NCI-H2196 (cell line): ENCODE results near the gene NUBPL.
"Not testable (repeated sequence)": the region's sequence is repeated elsewhere in the genome, so short reads cannot be mapped to it uniquely, and the experiment has no call there.

Source experiments
- DNase-seq: peaks from one replicate; lab custom pipeline; 2025; ENCODE audit not compliant: unreplicated experiment; lab: John Stamatoyannopoulos, UW

NUBPL gene

GRCh38 chr14:31578266-31578665, 17.1 kb downstream of the NUBPL start:
- DNase-seq: no peak

- DNase-seq: no peak
Observed at GRCh38 chr14:31578792-31579501, 17.7 kb downstream of the NUBPL start.

GRCh38 chr14:31580234-31580633, 19.0 kb downstream of the NUBPL start:
- DNase-seq: no peak

- DNase-seq: no peak
Observed at GRCh38 chr14:31582286-31582691, 21.1 kb downstream of the NUBPL start.

- DNase-seq: no peak
Observed at GRCh38 chr14:31582836-31583452, 21.7 kb downstream of the NUBPL start.

- DNase-seq: no peak
Observed at GRCh38 chr14:31590206-31590605, 29.0 kb downstream of the NUBPL start.

- no peak for DNase-seq
Observed at GRCh38 chr14:31592122-31592521, 30.9 kb downstream of the NUBPL start.

- DNase-seq: no peak
Observed at GRCh38 chr14:31592631-31593030, 31.4 kb downstream of the NUBPL start.

GRCh38 chr14:31596342-31597095, 35.3 kb downstream of the NUBPL start:
- DNase-seq: no peak

GRCh38 chr14:31605702-31606101, 44.5 kb downstream of the NUBPL start:
- no peak for DNase-seq

- DNase-seq: no peak
Observed at GRCh38 chr14:31611778-31612433, 50.7 kb downstream of the NUBPL start.

GRCh38 chr14:31613188-31613587, 52.0 kb downstream of the NUBPL start:
- no peak for DNase-seq

- DNase-seq: not testable (repeated sequence)
Observed at GRCh38 chr14:31618884-31619283, 57.7 kb downstream of the NUBPL start.

GRCh38 chr14:31619440-31619839, 58.2 kb downstream of the NUBPL start:
- DNase-seq: no peak

GRCh38 chr14:31620898-31621297, 59.7 kb downstream of the NUBPL start:
- DNase-seq: not testable (repeated sequence)

GRCh38 chr14:31622060-31622459, 60.9 kb downstream of the NUBPL start:
- no peak for DNase-seq

GRCh38 chr14:31652900-31653299, 91.7 kb downstream of the NUBPL start:
- DNase-seq: not testable (repeated sequence)

GRCh38 chr14:31657917-31658316, 96.7 kb downstream of the NUBPL start:
- DNase-seq: no peak

GRCh38 chr14:31659278-31659677, 98.1 kb downstream of the NUBPL start:
- DNase-seq: no peak

GRCh38 chr14:31660191-31660590, 99.0 kb downstream of the NUBPL start:
- no peak for DNase-seq

GRCh38 chr14:31660728-31661127, 99.5 kb downstream of the NUBPL start:
- DNase-seq: no peak

GRCh38 chr14:31668348-31668747, 107.1 kb downstream of the NUBPL start:
- no peak for DNase-seq
